CD4-positive, CD25-positive, alpha-beta regulatory T cell (primary cell): Measurements from ENCODE around the gene APOF. TPM values are rescaled to one million over a fixed set of nuclear protein-coding genes. Genes with fewer than 3 reads are reported as not detected.
"Not testable (repeated sequence)": the region's sequence is repeated elsewhere in the genome, so short reads cannot be mapped to it uniquely, and the experiment has no call there.

Experiments used
- ATAC-seq, 2 donors: fragments of 150-1000 bp; cut with Tn5 transposase; one replicate each; pipeline ENCODE4 v1.10.0; 2021; ENCODE audit warnings: low read depth in 2 of 2, moderate number of reproducible peaks in 2 of 2, moderate library complexity in 1 of 2
- DNase-seq, 3 donors: peaks; one replicate each; pipeline versions ENCODE4 v3.0.0 to v3.0.0-alpha.2; 2012 to 2022; ENCODE audit warnings: mixed read lengths in 1 of 3
- H3K27ac ChIP-seq: one replicate; pipeline ENCODE4 v1.7.0; 2013; ENCODE audit warnings: mild to moderate bottlenecking, low read length; ENCODE audit not compliant: insufficient read depth, poor library complexity, severe bottlenecking
- H3K27me3 ChIP-seq: one replicate; pipeline ENCODE4 v1.7.0; 2013; ENCODE audit warnings: low read length; ENCODE audit not compliant: control insufficient read depth, insufficient read depth
- H3K36me3 ChIP-seq: one replicate; pipeline ENCODE4 v1.7.0; 2013; ENCODE audit warnings: mild to moderate bottlenecking, low read length, moderate library complexity; ENCODE audit not compliant: control insufficient read depth, insufficient read depth
- H3K4me1 ChIP-seq: 2 replicates; pipeline ENCODE4 v1.7.0; 2013; ENCODE audit warnings: mild to moderate bottlenecking, low read length; ENCODE audit not compliant: insufficient read depth, control insufficient read depth, poor library complexity, severe bottlenecking
- H3K4me3 ChIP-seq: one replicate; pipeline ENCODE4 v1.7.0; 2013; ENCODE audit warnings: low read depth, mild to moderate bottlenecking, low read length, moderate library complexity
- H3K9me3 ChIP-seq, 2 experiments: 1 replicate in 1 of 2; 2 replicates in 1 of 2; pipeline ENCODE4 v1.7.0; 2013; ENCODE audit warnings: low read length in 2 of 2, mild to moderate bottlenecking in 1 of 2, moderate library complexity in 1 of 2; ENCODE audit not compliant: control insufficient read depth in 2 of 2
- H3K27ac Mint-ChIP-seq, 3 donors: one replicate each; pipeline ENCODE4 v1.8.0; 2020 to 2022; ENCODE audit warnings: mild to moderate bottlenecking in 3 of 3, mixed read lengths in 3 of 3, moderate library complexity in 2 of 3
- H3K27me3 Mint-ChIP-seq: one replicate; pipeline ENCODE4 v1.8.0; 2022; ENCODE audit warnings: mild to moderate bottlenecking, mixed read lengths
- H3K36me3 Mint-ChIP-seq: one replicate; pipeline ENCODE4 v1.8.0; 2020; ENCODE audit warnings: mixed read lengths
- H3K4me1 Mint-ChIP-seq, 4 donors: one replicate each; pipeline ENCODE4 v1.8.0; 2020 to 2022; ENCODE audit warnings: mixed read lengths in 4 of 4, mild to moderate bottlenecking in 1 of 4
- H3K4me3 Mint-ChIP-seq, 4 donors: one replicate each; pipeline ENCODE4 v1.8.0; 2020 to 2022; ENCODE audit warnings: mild to moderate bottlenecking in 4 of 4, mixed read lengths in 4 of 4, moderate library complexity in 3 of 4
- H3K9me3 Mint-ChIP-seq, 7 donors: one replicate each; pipeline ENCODE4 v1.8.0; 2020 to 2022; ENCODE audit warnings: mixed read lengths in 7 of 7, mild to moderate bottlenecking in 3 of 7, moderate library complexity in 2 of 7
- polyA plus RNA-seq, 4 donors: library from polyadenylated mRNA; unstranded; fragments of 300-500 nt; fragmentation: Illumina TruSeq; gene quantifications; one replicate each; pipeline ENCODE4 v1.2.3, GENCODE V29; 2021
- total RNA-seq: library from RNA; stranded (reverse); gene quantifications from one replicate; pipeline ENCODE4 v1.2.3, GENCODE V29; 2022

Gene APOF, protein sequence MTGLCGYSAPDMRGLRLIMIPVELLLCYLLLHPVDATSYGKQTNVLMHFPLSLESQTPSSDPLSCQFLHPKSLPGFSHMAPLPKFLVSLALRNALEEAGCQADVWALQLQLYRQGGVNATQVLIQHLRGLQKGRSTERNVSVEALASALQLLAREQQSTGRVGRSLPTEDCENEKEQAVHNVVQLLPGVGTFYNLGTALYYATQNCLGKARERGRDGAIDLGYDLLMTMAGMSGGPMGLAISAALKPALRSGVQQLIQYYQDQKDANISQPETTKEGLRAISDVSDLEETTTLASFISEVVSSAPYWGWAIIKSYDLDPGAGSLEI
- total RNA-seq, result not detected
- not detected for polyA plus RNA-seq

GRCh38 chr12:56362130-56363059 lies at the start of gene APOF:
APOF (minus strand) TSS chr12:56362857; CDS start chr12:56362745, 112 bp downstream.
- Mint-ChIP-seq H3K27me3 (no peaks in the 10 kb centered on the region), H3K27ac (peak within 1 kb of the TSS in 1 of 3 donors; percentile 31), H3K36me3 (no peaks in the 10 kb centered on the region), H3K9me3 (no peaks in the 10 kb centered on the region), H3K4me1 (peaks cover 0 to 36% (median 23%) of the 10 kb centered on the region in 4 donors), H3K4me3 (peak within 1 kb of the TSS; percentile 91 to 97 (median 94))
- ATAC-seq, result no peak
- DNase-seq, result no peak
- Histone ChIP-seq H3K4me3 (no peak within 1 kb of the TSS), H3K9me3 (no peaks in the 10 kb centered on the region), H3K27me3 (no peaks in the 10 kb centered on the region), H3K4me1 (peaks cover 26% of the 10 kb centered on the region), H3K27ac (no peak within 1 kb of the TSS), H3K36me3 (no peaks in the 10 kb centered on the region)

DNA sequence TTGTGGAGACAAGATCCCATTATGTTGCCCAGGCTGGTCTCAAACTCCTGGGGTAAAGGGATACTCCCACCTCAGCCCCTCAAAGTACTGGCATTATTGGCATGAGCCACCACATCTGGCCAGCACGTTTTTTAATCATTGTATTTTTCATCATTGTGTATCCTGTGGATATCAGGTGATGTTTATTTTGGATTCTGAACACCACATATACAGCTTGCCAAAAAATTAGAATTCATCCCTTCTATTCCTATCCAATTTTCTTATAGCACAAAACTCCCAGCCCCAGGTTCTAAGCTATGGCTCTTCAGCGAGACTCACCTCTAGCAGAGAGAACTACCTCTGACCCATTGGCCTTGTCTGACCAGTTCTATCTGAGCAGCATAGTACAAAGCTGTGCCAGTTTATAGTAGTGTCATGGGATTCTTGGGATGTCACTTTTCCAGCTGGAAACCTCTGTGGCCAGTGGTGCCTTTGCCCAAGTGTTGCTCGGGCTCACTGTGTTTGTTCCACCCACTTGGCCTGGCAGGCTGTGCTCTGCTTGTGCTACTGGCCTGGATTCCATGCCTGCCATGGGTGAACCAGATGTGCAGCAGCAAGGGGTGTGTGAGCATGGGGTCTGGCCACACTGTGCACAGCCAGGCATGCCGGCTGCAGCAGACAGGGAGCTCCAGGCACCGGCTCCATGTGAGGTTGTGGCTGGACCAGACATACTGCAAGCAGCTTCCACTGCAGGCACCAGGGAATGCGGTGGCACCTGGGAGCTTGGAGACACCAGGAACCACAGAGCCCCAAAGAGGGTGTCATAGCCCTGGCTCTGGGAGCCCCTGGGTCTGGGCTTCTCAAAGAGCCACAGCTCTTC lies 49.4 kb upstream of the APOF start:
- no peak overlapping the region for H3K27ac Mint-ChIP-seq
- Histone ChIP-seq H3K4me3 (no peak overlapping the region), H3K4me1 (no peaks in the 10 kb centered on the region), H3K27ac (no peak overlapping the region), H3K36me3 (no peaks in the 10 kb centered on the region), H3K9me3 (no peaks in the 10 kb centered on the region), H3K27me3 (no peaks in the 10 kb centered on the region)
- ATAC-seq (no peak), DNase-seq (no peak)
- H3K4me1 Mint-ChIP-seq, result peaks cover 0 to 9% (median 0%) of the 10 kb centered on the region in 4 donors
- H3K9me3 Mint-ChIP-seq, result no peaks in the 10 kb centered on the region
- no peaks in the 10 kb centered on the region for H3K27me3 Mint-ChIP-seq
- peaks cover 2% of the 10 kb centered on the region for H3K36me3 Mint-ChIP-seq
- no peak overlapping the region for H3K4me3 Mint-ChIP-seq

DNA sequence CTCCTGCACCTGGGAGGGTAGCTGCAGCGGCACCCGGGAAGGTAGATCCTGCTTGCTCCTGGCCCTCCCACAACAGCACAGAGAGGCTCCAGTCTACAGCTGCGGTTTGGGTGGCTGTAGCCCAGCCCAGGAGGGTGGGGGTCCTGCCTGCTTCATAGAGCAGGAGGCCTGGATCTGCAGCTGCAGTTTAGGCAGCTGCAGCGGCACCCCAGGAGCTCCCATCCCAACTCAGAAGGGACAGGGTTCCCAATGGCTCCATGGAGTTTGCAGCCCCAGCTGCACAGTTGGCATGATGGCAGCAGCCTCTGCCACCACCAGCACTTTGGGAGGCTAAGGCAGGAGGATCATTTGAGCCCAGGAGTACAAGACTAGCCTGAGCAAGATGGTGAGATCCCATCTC lies 48.1 kb upstream of the APOF start:
- no peak overlapping the region for H3K27ac ChIP-seq

DNA sequence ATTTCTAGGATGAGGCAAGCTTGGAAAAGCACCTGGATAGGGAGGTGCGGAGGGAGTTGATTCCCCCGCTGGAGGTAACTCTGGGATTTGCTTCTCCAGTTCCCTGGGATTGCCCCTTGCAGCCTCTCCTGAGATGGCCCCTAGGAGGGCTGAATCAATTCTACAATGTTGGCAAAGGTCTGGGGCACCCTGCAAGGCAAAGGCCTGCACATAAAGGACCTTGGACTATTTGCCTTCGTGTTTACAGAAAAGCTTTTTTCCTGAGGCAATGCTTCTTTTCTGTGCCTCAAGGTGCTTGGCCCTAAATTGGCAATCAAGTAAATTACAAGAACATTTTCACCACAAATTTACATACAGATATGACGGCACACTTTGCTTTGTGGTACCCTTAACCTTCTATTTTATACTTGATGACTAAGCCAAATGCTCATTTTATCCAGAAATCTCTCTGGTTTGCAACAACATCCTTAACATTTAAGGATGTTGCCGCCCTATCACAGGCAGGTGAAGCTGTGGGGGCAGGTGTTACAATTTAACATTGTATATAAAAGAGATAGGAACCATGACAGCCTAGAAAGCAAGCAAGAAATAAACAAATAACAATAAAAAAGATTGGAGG lies 46.3 kb upstream of the APOF start:
- DNase-seq (peak in 2 of 3 donors; percentile 8 to 67), ATAC-seq (peak; percentile 63 to 65)
- H3K9me3 ChIP-seq, result no peaks in the 10 kb centered on the region
- H3K27me3 Mint-ChIP-seq, result no peaks in the 10 kb centered on the region
- no peaks in the 10 kb centered on the region for H3K27me3 ChIP-seq
- H3K27ac Mint-ChIP-seq, result no peak overlapping the region
- H3K36me3 ChIP-seq, result no peaks in the 10 kb centered on the region
- H3K36me3 Mint-ChIP-seq, result no peaks in the 10 kb centered on the region
- no peak overlapping the region for H3K27ac ChIP-seq
- no peak overlapping the region for H3K4me3 Mint-ChIP-seq
- H3K4me1 ChIP-seq, result no peaks in the 10 kb centered on the region
- no peak overlapping the region for H3K4me3 ChIP-seq
- H3K9me3 Mint-ChIP-seq, result no peaks in the 10 kb centered on the region
- peaks cover 0 to 9% (median 0%) of the 10 kb centered on the region in 4 donors for H3K4me1 Mint-ChIP-seq

More for the DNA sequence above, 48.1 kb upstream of the APOF start:
- Mint-ChIP-seq H3K36me3 (no peaks in the 10 kb centered on the region), H3K27me3 (no peaks in the 10 kb centered on the region), H3K27ac (no peak overlapping the region), H3K9me3 (no peaks in the 10 kb centered on the region), H3K4me3 (no peak overlapping the region), H3K4me1 (peaks cover 0 to 9% (median 0%) of the 10 kb centered on the region in 4 donors)
- Histone ChIP-seq H3K9me3 (no peaks in the 10 kb centered on the region), H3K4me1 (no peaks in the 10 kb centered on the region), H3K4me3 (no peak overlapping the region), H3K36me3 (no peaks in the 10 kb centered on the region), H3K27me3 (no peaks in the 10 kb centered on the region)
- no peak for DNase-seq
- no peak for ATAC-seq

DNA sequence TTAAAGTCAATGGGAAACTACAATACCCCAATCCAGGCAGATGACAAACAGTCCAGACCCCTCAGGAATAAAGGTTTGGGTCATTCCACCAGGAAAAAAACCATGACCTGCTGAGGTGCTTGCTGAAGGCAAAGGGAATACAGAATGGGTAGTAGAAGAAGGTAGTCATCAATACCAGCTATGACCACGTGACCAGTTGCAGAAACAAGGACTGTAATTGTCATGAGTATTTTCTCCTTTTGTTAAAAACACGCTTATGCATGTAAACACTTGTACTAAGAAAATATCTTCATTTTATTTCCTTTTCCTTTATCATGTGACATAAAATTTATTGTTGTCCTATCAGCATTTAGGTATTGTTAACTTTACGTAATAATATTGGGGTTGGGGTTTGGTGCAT lies 41.6 kb upstream of the APOF start:
- not testable (repeated sequence) for DNase-seq, H3K27ac Mint-ChIP-seq, H3K27ac ChIP-seq, ATAC-seq, H3K27me3 Mint-ChIP-seq, H3K36me3 Mint-ChIP-seq, H3K36me3 ChIP-seq, H3K4me1 Mint-ChIP-seq, H3K4me1 ChIP-seq, H3K9me3 ChIP-seq, H3K4me3 ChIP-seq, H3K9me3 Mint-ChIP-seq, H3K4me3 Mint-ChIP-seq, H3K27me3 ChIP-seq

DNA sequence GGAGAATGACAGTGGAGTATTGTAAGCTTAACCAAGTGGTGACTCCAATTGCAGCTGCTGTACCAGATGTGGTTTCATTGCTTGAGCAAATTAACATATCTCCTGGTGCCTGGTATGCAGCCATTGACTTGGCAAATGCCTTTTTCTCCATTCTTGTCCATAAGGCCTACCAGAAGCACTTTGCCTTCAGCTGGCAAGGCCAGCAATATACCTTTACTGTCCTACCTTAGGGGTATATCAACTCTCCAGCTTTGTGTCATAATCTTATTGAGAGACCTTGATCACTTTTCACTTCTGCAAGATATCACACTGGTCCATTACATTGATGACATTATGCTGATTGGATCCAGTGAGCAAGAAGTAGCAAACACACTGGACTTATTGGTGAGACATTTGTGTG lies 39.0 kb upstream of the APOF start:
- not testable (repeated sequence) for DNase-seq, H3K27ac Mint-ChIP-seq, H3K36me3 Mint-ChIP-seq

DNA sequence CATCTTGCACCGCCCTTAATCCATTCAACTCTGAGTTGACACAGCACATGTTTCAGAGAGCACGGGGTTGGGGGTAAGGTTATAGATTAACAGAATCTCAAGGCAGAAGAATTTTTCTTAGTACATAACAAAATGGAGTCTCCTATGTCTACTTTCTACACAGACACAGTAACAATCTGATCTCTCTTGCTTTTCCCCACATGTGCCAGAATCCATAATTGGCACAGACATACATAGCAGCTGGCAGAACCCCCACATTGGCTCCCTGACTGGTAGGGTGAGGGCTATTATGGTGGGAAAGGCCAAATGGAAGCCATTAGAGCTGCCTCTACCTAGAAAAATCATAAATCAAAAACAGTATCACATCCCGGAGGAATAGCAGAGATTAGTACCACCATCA lies 38.5 kb upstream of the APOF start:
- not testable (repeated sequence) for H3K4me1 Mint-ChIP-seq, H3K9me3 ChIP-seq, ATAC-seq, H3K27me3 ChIP-seq, H3K4me1 ChIP-seq, DNase-seq, H3K4me3 Mint-ChIP-seq, H3K36me3 Mint-ChIP-seq, H3K27ac Mint-ChIP-seq, H3K36me3 ChIP-seq, H3K27ac ChIP-seq, H3K4me3 ChIP-seq, H3K27me3 Mint-ChIP-seq
- peaks cover 0 to 19% (median 2%) of the 10 kb centered on the region in 7 donors for H3K9me3 Mint-ChIP-seq

More for the DNA sequence above, 39.0 kb upstream of the APOF start:
- H3K9me3 ChIP-seq, H3K27me3 ChIP-seq, H3K4me1 ChIP-seq, H3K27ac ChIP-seq, H3K4me3 ChIP-seq, H3K4me1 Mint-ChIP-seq, H3K36me3 ChIP-seq, H3K27me3 Mint-ChIP-seq, H3K4me3 Mint-ChIP-seq, ATAC-seq: not testable (repeated sequence)
- peaks cover 0 to 19% (median 2%) of the 10 kb centered on the region in 7 donors for H3K9me3 Mint-ChIP-seq
